Tibial nerve (tissue), 4 donors: ENCODE data around the gene NKIRAS1.

Experiments used
- CTCF ChIP-seq, 5 experiments: fragments of 200-600 bp in 3 of 5; fragments of 450-650 bp in 2 of 5; sonication (generic) in 3 of 5; IDR thresholded peaks; one replicate each; pipeline ENCODE4 v1.5.1; 2016 to 2019; ENCODE audit warnings: antibody characterized with exemption in 5 of 5, mild to moderate bottlenecking in 3 of 5, moderate library complexity in 2 of 5
- EP300 ChIP-seq, 2 donors: sonication (generic); formaldehyde crosslinking; IDR thresholded peaks; one replicate each; pipeline ENCODE4 v1.6.1; 2017; ENCODE audit warnings: antibody characterized with exemption in 2 of 2, mild to moderate bottlenecking in 1 of 2
- POLR2A ChIP-seq, 2 donors: fragments of 450-650 bp; IDR thresholded peaks; one replicate each; pipeline ENCODE4 v1.6.1; 2017; ENCODE audit warnings: antibody characterized with exemption in 2 of 2, mild to moderate bottlenecking in 2 of 2, moderate library complexity in 2 of 2

DNA sequence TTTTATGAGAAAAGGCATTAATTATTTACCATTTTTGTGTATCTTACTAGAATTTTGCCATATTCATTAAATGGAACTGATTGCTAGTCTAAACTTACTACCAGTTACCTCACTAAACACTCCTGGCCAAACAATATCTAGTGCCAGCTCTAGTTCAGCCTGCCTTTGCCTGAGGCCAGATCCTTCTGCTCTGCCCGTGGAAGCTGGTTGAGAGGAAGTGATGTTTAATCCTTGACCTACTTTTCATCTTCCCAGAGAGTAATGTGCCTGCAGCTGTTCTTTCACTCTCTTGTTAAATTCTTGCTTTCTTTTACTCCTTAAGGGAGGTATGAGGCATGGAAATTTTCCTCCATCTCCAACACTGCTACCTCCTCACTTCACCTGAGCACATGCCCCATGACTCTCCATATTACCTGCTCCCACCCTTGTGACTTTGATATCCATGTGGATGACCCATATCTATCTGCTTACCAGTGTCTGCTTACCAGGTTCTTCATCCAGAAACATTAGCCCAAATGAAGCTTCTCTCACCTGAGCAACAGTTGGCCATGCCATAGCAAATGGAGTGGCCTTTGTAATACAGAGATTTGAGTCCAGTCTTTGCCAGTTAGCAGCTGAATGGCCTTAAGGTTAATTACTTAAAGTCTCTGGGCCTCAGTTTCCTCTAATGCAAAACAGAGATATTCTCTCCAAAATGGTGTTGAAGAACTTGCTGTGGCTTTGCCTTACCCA lies 57.6 kb downstream of the NKIRAS1 start:
- TF ChIP-seq CTCF (IDR thresholded peaks at IDR 0.05): no peak
- no peak for TF ChIP-seq EP300 (IDR thresholded peaks at IDR 0.05)
- no peak for TF ChIP-seq POLR2A (IDR thresholded peaks at IDR 0.05)
